Measurements from ENCODE around the gene PLIN4.
"Not testable (repeated sequence)": the region's sequence is repeated elsewhere in the genome, so short reads cannot be mapped to it uniquely, and the experiment has no call there.

The PLIN4 gene

DNA sequence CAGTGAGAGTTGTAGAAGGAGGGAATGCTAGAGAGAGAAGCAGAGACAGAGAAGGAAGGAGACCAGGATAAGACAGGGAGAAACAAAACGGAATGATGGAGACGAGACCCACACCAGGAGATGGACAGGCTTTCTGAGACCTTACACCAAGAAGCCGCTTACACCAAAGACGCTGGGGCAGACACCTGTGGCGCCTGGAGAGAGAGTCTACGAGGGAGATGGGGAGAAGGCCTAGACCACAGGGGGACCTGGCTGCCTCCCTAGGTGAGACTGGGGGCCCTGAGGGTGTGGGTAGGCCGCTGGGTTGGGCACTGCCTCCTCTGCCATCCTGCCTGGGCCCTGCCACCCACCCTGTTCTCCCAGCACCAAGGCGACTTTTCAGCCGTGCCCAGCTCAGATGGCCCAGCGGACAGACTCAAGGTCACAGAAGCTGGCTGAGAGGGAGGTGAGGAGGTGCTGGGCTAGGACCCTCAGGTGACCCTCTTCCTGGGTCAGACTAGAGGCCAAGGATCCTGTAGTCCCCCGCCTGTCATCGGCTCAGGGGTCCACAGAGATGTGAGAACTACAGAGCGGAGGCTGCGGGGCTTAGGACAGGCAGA lies 11.7 kb upstream of the PLIN4 start:
- TF ChIP-seq, protein P1, sequence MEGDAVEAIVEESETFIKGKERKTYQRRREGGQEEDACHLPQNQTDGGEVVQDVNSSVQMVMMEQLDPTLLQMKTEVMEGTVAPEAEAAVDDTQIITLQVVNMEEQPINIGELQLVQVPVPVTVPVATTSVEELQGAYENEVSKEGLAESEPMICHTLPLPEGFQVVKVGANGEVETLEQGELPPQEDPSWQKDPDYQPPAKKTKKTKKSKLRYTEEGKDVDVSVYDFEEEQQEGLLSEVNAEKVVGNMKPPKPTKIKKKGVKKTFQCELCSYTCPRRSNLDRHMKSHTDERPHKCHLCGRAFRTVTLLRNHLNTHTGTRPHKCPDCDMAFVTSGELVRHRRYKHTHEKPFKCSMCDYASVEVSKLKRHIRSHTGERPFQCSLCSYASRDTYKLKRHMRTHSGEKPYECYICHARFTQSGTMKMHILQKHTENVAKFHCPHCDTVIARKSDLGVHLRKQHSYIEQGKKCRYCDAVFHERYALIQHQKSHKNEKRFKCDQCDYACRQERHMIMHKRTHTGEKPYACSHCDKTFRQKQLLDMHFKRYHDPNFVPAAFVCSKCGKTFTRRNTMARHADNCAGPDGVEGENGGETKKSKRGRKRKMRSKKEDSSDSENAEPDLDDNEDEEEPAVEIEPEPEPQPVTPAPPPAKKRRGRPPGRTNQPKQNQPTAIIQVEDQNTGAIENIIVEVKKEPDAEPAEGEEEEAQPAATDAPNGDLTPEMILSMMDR (IDR thresholded peaks at IDR 0.05; ENCODE audit: low read depth, low read length, missing control alignments): no peak
- DNase-seq (ENCODE audit: low read depth): no peak
- no peak overlapping the region for H3K4me3 ChIP-seq (ENCODE audit: low read depth, low read length)

DNA sequence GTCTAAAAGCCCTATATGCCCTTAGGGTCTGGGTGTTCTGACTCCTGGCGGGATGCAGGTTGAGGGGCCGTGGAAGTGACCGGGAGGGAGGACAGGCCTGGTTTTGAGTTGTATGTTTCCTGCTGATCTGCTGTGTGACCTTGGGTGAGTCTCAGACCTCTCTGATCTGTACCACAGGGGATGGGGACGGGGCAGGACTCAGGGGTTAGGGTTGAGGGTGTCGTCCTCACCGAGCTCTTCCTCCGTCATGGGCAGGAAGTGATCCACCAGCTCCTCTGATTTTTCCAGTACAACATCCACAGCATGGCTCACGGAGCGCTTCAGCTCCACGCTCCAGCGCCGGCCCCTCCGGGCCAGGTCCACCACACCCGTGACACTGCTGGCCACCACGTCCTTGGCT lies 10.6 kb upstream of the PLIN4 start:
- TF ChIP-seq, protein P1 (IDR thresholded peaks at IDR 0.05; ENCODE audit: low read depth, low read length, missing control alignments): no peak
- no peak for DNase-seq (ENCODE audit: low read depth)
- H3K4me3 ChIP-seq (ENCODE audit: low read depth, low read length): no peak overlapping the region

DNA sequence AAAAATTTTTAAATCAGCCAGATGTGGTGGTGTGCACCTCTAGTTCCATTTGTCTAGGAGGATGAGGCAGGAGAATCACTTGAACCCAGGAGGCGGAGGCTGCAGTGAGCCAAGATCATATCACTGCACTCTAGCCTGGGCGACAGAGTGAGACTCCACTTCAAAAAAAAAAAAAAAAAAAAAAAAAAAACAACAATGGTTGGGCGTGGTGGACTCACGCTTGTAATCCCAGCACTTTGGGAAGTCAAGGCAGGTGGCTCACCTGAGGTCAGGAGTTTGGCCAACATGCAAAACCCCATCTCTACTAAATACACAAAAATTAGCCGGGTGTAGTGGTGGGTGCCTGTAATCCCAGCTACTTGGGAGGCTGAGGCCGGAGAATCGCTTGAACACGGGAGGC lies 9.1 kb upstream of the PLIN4 start:
- not testable (repeated sequence) for DNase-seq (ENCODE audit: low read depth); H3K4me3 ChIP-seq (ENCODE audit: low read depth, low read length)

DNA sequence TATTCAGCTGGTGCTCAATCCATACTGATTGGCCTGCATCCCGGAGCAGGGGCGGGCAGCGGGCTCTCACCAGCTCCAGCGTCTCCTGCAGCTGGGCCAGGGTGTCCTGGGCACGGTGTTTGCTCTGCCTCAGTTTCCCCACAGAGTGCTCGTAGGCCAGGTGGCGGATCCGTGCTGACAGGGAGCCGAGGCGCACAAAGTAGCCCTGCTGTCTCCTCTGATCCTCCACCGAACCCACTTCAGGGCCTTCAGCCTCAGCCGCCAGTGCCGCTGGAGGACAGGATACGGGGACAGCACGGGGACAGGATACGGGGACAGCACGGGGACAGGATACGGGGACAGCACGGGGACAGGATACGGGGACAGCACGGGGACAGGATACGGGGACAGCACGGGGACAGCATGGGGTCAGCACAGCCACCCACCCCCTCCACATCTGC lies 7.3 kb upstream of the PLIN4 start:
- no peak for DNase-seq (ENCODE audit: low read depth)
- no peak overlapping the region for H3K4me3 ChIP-seq (ENCODE audit: low read depth, low read length)
- TF ChIP-seq, protein P1 (IDR thresholded peaks at IDR 0.05; ENCODE audit: low read depth, low read length, missing control alignments): no peak

DNA sequence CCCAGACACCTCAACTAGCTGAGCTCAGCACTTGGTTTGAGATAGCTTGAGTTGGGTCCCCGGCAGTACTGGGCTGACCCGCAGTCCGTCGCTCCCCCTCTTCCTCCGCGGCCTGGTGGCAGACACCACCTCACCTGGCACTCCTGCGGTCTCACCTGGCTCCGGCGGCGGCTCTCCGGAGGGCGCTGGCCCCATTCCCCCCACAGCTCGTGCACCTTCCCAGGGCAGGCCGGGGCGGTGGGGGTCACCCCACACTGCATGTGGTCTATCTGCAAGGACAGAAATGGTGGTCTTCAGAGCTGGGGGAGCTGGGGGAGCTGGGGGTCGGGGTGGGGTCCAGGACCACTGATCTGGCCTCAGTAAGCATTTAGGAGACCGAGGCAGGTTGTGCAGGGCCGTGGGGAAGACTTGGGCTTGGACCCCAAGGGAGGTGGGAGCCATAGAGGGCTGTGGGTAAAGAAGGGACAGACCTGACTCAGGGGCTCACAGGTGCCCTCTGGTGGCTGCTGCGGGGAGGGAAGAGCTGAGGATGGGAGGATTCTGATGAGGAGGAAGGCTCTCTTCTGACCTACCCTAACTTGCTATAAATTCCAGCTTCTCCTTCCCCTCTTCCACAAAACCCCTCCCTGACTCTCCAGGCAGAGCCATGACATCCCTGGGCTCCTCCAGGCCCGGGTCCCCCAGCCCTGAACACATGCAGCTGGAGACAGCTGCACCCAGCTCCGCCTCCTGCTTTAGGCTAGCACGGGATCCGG lies 6.7 kb upstream of the PLIN4 start:
- no peak overlapping the region for H3K4me3 ChIP-seq (ENCODE audit: low read depth, low read length)
- TF ChIP-seq, protein P1 (IDR thresholded peaks at IDR 0.05; ENCODE audit: low read depth, low read length, missing control alignments): peak; percentile 95
- no peak for DNase-seq (ENCODE audit: low read depth)

DNA sequence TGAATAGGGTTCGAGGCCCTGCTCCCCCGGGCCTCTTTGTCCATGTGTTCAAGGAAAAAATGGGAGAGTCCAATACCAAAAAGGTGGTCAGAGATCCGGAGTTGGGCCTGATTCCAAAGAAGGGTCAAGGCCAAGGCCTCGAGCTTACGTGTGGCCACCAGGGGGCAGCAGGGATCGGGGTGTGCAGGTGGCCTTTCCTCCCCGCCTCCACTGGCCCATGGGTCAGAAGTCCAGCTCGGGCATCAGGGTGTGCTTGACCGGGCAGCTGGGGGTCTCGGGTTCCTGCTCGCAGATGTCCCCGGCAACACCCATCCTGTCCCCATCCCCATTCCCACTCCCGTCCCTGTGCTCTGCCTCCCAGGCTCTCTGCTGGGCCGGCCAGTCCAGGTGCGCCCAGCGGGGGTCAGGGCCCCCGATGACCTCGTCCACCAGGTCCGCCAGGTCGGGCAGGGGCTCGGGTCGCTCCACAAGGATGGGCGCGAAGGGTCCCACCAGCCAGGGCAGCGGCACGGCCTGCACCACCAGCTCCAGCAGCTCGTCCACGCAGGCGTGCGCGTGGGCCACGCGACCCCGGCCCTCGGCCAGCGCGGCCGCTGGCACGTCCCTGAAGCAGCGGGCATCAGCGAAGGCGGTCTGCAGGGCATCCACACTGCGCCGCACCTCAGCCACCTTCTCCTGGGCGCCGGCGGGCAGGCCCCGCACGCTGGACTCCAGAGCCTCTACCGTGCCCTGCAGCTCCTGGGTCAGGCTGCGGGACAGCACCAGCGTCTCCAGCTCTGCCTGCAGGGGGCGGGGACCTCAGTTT lies 5.2 kb upstream of the PLIN4 start:
- no peak overlapping the region for H3K4me3 ChIP-seq (ENCODE audit: low read depth, low read length)
- no peak for DNase-seq (ENCODE audit: low read depth)

More for the DNA sequence above, 5.2 kb upstream of the PLIN4 start:
- TF ChIP-seq, protein P1 (IDR thresholded peaks at IDR 0.05; ENCODE audit: low read depth, low read length, missing control alignments): peak; percentile 81

Measured in GM12864 (cell line).